Measurements from ENCODE around the gene ABCD4.
"Not testable (repeated sequence)": the region's sequence is repeated elsewhere in the genome, so short reads cannot be mapped to it uniquely, and the experiment has no call there.

Gene ABCD4

DNA sequence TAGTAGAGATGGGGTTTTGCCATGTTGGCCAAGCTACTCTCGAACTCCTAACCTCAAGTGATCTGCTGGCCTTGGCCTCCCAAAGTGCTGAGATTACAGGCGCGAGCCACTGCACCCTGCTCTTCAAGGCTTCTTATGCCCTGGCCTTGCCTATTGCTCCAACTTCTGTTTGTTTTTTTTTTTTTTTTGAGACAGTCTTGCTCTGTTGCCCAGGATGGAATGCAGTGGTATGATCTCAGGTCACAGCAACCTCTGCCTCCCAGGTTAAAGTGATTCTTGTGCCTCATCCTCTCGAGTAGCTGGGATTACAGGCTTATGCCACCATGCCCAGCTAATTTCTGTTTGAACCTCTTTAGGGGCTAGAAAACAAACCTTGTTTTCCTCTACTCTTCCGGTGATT, 6.0 kb upstream of the ABCD4 start:
- in situ Hi-C loops (cut with MboI; ENCODE audit: low sequenced_read_pairs), result no loop called here

DNA sequence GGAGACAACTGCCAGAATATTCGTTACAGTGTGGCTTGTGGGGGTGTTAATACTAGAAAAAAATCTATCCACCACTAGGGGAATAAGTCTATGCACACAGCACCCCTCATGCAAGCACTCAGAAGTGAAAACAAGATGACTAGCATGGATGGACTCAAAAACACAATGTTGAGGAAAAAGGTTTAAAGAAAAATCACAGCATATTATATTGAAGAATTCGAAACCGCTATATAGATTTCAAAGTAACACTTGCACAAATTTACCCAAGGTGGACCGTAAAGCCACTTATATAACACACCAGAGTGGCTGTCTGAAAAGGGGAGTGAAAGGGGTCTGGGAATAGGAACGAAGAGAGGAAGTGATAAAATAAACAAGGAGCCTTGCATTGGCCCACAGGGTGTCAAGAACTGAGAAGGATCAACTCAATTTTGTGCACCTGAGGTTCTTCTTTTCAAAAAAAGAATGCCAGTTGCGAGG, 544 bp downstream of the ABCD4 start:
- in situ Hi-C loops (cut with MboI; ENCODE audit: low sequenced_read_pairs), result no loop called here

DNA sequence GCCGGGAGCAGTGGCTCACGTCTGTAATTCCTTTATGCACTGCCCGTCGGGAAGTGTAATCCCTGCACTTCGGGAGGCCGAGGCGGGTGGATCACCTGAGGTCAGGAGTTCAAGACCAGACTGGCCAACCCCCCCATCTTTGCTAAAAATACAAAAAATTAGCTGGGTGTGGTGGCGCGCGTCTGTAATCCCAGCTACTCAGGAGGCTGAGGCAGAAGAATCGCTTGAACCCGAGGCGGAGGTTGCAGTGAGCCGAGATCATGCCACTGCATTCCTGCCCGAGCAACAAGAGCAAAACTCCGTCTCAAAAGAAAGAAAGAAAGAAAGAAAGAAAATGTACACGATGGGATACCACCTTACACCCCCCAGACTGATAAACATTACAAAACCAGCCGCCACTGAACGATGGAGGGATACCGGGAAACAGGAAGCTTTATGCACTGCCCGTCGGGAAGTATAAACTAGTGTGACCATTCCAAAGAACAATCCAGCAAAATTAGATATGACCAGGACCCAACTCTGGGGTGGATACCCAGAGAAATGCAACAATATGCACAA, 1.1 kb downstream of the ABCD4 start:
- in situ Hi-C loops (cut with MboI; ENCODE audit: low sequenced_read_pairs), result no loop called here

DNA sequence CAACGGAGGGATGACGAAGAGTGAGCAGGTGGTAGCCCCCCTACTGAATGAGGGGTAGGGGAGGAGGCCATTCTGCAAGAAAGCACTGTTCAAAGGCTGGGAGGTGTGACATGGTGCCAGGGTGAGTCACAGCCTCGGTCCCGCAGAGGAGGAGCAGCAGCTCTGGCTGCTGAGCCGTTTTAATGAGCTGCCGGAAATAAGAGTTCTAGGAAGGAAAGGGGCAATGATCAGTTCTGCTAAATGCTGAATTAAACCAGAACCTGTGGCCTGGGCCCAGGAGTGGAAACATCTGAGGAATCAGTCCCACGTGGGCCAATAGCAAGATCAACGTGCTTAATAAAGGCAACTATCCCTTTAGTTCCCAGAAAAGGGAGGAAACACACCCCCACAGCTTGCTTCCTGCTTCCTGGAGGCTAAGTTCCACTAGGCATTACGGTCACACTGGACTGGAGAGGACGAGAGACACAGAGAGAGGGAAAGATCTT, 3.6 kb downstream of the ABCD4 start:
- in situ Hi-C loops (cut with MboI; ENCODE audit: low sequenced_read_pairs), result no loop called here

DNA sequence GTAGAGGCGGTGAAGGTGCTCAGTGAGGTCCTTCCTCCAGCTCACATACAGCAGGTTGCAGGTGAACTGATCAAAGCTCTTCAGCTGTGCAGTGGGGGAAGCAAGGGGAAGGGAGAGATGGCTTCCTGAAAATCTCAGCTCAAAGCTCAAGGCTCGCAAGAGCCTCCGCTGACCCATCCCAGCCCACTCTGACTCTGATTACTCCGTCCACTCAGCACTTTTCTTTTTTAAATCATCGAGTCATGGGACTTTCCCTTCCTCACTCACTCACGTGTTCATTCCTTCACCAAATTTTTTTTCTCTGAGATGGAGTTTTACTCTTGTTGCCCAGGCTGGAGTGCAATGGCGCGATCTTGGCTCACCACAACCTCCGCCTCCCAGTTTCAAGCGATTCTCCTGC, 4.7 kb downstream of the ABCD4 start:
- in situ Hi-C loops (cut with MboI; ENCODE audit: low sequenced_read_pairs), result no loop called here

DNA sequence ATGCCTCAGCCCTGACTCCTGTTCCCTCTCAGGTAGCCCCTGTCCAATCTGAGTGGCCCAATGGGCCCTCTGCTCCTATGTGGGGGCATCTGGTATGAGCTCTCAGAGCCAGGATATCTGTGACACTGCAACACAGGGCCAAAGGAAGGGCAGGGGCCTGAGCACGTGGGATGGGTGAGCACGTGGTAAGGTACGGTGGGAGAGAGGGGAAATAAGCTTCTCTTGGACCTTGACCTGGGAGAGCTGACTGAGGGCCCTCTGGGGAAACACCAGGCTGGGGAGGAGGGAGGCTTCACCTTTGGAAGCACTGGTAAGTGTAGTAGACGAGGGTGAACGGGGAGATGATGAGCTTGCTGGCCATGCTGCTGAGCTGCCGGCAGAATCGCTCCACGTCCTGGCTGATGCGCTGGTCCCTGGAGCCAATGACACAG, 6.7 kb downstream of the ABCD4 start:
- in situ Hi-C loops (cut with MboI; ENCODE audit: low sequenced_read_pairs), result no loop called here

DNA sequence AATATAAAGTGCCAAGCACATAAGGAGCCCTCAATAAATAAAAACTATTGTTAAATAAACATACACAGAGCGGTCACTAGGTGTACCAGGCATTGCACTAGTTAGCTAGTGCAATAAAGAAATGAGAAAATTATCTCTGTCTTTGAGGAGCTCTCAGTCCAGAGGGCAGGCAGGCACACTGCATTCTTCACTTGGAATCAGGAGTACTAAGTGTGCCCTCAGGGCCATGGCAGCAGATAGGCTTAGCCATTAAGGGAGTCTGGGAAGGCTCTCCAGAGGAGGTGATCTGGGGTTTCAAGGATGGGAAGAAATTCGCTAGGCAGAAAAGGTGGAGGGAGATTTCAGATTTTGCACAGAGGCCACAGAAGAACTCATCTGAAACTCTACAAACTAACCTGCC, 9.1 kb downstream of the ABCD4 start:
- in situ Hi-C loops (cut with MboI; ENCODE audit: low sequenced_read_pairs), result no loop called here

DNA sequence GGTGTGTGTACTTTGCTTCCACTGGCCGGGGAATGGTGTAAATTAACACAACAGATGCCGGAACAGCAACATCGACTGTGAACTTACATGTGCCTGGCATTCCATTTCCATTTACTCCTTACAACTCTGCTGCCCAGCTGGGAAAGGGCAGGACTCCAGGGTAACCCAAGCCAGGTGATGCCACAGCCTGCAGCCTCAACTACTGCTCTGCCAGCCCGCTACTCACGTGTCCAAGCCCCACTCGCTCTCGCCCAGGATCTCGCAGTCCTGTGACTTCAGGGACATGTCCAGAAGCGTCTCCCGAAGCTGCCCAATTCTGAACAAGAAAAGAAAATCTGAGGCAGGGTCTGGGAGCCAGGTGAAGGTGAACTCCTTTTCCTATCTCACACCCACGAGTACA, 10.7 kb downstream of the ABCD4 start:
- in situ Hi-C loops (cut with MboI; ENCODE audit: low sequenced_read_pairs), result no loop called here

DNA sequence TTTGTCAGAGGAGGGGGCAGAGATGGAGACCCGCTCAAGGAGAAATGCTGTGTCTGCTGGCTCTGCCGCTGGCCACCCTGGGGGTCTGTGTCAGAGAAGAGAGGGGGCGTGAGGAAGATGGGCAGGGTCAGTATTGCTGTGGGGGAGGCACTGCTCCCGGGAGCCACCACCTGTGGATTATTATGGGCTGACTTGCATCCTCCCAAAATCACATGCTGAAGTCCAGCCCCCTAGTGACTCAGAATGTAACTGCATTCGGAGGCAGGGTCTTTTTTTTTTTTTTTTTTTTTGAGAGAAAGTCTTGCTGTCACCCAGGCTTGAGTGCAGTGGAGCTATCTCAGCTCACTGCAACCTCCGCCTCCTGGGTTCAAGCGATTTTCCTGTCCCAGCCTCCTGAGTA, 12.3 kb downstream of the ABCD4 start:
- in situ Hi-C loops (cut with MboI; ENCODE audit: low sequenced_read_pairs), result no loop called here

DNA sequence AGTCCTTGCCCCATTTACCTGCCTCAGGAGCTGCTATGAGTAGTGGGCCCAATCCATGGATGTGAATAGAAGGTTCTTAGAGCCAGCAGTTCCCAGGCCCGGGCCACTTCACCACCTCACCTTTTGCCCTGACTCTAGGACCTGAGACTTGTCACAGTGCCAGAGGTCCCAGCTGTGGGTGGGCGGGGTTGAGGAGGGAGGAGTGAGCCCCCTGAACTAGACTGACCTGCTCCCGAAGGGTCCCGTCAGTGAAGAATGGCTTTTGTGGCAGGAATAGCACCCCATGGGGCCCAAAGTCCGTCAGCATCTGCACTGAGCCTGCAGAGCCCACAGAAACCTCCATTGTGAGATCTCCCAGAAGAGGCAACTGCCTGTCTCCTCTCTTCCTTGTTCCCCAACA, 12.9 kb downstream of the ABCD4 start:
- in situ Hi-C loops (cut with MboI; ENCODE audit: low sequenced_read_pairs), result no loop called here

DNA sequence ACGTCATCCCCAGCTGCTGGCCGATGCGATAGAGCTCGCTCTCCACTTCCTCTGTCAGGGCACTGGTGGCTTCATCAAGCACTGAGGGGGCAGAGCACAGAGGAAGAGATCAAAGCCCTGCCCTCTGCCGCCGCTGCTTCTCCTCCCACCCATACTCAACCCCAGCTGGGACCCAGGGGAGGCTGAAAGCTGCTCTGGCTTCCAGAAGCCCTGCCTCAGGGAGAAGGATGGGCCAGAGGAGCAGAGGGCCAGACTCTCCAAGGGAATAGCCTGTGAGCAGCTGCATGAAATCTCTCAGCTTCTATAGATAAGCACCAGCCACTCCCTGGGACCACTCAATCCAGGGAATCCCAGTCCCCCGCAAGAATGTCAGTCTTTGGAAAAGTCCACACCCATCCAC, 16.0 kb downstream of the ABCD4 start:
- in situ Hi-C loops (cut with MboI; ENCODE audit: low sequenced_read_pairs), result no loop called here

DNA sequence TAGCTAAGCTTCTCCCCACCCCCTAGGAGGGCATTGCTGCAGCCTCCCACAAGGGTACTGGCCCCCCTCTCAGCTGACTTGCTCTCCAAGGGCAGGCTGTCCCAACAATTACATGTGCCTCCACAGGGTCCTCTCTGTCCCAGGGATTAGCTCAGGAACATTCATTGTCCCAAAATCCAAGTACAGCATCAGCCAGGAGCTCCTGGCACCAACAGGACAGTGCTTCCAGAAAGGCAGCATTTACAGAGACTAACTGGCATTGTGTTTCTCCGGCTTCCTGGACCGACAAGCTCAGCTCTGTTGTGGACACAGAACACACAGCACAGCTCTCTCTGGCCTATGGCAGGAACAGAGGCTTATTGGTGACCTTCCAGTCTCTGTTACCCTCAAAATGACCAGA, 21.7 kb downstream of the ABCD4 start:
- in situ Hi-C loops (cut with MboI; ENCODE audit: low sequenced_read_pairs), result no loop called here

DNA sequence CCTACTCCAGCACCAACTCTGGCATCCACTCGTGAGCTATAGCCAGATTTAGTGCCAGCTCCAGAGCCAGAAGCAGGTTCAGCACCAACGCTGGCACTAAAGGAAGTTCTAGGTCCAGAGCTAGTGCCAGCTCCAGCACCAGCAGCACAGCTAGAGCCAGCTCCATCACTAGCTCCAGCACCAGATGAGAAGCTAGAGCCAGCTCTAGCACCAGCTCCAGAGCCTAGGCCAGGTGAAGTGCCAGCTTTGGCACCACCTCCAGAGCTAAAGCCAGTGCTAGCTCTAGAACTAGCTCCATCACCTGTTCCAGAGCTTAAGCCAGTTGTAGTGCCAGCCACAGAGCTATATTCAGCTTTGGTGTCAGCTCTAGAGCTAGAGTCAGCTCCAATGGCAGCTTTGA, 24.7 kb downstream of the ABCD4 start:
- in situ Hi-C loops (cut with MboI; ENCODE audit: low sequenced_read_pairs), result no loop called here

DNA sequence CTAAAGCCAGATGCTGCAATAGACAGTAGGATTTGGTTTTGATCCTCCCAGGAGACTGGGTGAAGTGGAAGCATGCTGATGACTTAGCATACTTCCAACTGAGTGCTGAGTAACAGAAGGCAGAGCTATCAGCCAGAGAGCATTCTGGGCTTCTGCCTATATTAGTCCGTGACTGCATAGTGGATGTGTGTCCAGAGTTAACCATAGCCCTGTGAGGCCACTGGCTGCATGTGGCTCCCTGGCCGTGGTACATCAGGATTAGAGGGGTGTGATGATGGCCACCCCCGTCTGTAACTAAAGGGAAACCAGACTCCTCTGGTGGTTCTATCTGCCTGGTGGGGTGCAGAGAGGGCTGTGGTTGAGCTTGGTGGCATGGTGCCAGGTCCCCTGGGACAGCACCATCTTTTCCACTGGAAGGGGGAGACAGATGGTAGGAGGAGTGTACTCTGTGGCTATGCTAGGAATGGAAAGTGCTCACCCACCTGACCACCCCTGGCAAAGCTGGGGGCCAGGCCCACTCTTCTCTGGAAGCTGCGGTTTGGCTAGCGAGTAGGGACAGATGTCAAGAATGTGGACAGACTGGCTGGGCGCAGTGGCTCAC, 27.4 kb downstream of the ABCD4 start:
- in situ Hi-C loops (cut with MboI; ENCODE audit: low sequenced_read_pairs), result no loop called here

DNA sequence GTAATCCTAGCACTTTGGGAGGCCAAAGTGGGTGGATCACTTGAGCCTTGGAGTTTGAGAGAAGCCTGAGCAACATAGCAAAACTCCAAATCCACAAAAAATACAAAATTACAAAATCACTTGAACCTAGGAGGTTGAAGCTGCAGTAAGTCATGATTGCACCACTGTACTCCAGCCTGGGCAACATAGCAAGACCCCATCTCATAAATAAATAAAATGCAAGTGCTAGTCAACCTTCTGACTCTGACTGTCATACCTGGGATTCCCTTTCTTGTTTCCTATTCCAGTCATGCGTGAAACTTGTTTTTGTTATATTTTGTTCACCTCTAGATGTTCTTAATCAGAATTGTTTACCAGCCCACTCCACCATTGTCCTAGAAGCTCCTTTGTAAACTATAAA, 31.4 kb downstream of the ABCD4 start:
- in situ Hi-C loops (cut with MboI; ENCODE audit: low sequenced_read_pairs), result no loop called here

DNA sequence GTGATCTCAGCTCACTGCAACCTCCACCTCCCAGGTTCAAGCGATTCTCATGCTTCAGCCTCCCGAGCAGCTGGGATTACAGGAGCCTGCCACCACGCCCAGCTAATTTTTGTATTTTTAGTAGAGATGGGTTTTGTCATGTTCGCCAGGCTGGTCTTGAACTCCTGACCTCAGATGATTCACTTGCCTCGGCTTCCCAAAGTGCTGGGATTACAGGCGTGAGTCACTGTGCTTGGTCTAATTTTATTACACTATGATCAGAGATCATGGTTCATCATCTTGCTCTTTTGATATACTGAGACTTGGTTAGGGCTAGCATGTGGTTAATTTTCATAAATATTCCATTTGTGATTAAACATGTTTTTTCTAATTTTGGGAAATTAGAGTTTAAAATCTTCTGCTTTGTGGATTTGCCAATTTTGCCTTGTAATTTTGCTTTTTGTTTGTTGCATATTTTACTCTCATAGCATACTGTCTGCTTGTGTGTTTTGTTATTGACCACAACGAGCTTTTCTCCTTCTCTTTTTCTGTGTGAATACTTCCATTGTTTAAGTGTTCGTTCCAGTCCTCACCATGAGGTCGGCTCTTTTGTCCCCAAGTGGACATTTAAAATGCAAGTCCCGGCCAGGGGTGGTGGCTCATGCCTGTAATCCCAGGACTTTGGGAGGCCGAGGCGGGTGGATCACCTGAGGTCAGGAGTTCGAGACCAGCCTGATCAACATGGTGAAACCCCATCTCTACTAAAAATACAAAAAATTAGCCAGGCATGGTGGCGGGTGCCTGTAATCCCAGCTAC, 32.2 kb downstream of the ABCD4 start:
- in situ Hi-C loops (cut with MboI; ENCODE audit: low sequenced_read_pairs), result not testable (repeated sequence)

DNA sequence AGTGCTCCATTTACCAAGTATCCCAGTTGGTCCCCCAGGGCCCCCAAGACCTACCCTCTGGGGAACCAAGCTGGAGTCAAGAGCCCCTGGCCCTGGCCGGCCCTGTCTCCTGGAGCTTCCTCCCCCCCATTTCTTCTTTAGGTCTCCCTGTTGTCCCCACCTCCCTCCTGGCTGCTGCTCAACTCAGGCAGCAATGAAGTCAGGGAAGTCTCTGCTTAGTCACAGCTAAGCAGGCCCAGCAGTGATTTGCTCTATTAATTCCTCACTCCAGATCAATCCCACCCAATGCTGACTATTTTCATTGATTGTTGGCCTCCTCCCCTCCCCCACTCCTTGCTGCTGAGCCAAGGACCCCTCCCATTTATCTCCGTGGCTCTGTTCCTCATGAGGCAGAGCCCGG, 35.1 kb downstream of the ABCD4 start:
- in situ Hi-C loops (cut with MboI; ENCODE audit: low sequenced_read_pairs), result no loop called here

DNA sequence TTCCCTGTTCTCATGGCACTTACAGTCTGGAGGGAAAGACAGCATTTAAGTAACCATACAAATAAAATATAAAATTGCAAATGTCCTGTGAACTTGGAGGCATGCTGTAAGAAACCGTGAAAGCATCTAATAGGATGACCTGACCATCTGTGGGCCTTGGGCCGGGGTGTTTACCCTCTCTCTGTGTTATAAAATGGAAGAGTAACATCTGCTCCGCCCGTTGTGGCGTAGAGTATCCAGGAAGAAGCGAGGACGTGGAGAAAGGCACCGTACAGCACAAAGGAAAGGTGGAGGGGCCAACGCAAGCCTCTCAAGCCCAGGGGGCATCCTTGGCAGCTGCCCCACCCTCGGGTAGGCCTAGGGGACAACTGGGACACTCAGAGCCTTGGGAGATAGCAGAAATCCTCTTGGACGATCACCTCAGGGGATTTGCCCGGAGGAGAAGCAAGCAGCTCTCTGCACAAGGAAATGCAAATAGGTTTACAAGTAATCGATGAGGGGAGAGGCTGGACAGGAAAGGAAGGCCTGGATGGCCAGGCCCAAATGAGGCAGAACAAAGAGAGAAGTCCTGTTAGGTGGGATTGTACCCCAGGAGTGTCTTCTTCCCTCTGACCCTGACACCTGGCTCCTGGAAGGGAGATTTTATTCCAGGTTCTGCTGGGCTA, 37.3 kb downstream of the ABCD4 start:
- in situ Hi-C loops (cut with MboI; ENCODE audit: low sequenced_read_pairs), result no loop called here

DNA sequence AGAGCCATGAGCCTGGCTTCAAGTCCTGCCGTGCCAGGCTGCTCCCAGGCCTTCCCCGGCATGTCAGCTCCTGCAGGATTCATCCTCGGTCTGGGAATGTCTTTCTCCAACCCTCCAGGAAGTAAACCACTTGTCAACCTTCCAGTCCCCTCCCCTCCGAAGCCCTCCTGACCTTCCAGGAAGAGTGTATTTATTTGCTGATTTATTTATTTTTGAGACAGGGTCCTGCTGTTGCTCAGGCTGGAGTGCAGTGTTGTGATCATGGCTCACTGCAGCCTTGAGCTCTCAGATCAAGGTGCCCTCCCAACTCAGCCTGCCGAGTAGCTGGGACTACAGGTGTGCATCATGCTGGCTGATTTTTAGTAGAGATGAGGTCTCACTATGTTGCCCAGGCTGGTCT, 38.8 kb downstream of the ABCD4 start:
- in situ Hi-C loops (cut with MboI; ENCODE audit: low sequenced_read_pairs), result no loop called here

DNA sequence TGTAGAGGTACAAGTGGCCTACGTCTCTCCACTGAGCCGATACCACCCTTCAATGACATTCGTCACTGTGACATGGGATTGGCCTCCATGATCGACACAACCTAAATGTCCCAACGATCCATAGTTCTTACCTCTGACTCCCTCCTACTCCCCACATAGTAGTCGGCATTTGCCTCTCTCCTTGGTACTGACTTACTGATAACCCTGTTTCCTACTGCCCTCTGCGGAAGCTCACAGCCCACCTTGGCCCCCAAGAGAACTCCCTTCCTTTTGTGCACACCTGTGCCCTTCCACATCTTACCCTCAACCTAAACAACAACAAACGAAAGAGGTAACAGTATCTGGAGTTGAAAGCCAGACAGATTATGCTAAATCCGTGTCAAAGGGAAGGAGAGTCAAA, 39.6 kb downstream of the ABCD4 start:
- in situ Hi-C loops (cut with MboI; ENCODE audit: low sequenced_read_pairs), result no loop called here

DNA sequence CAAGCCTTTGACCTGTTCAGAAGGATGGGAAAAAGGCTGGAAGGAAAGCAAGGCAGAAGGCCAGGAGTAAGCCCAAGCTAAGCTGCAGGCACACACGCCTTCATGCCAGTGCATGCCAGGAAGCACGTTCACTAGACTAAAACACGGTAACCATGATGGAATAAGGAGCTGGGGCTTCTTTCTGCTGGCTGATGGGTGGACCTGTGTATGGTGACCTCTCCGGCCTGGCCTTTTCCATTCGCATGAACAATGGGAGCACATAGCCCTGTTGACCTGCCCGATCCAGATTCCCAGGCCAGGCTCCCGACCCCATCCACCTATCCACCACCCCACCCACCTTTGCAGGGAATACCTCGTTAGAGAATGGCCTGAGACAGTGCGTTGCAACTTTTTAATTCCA, 40.7 kb downstream of the ABCD4 start:
- in situ Hi-C loops (cut with MboI; ENCODE audit: low sequenced_read_pairs), result no loop called here

DNA sequence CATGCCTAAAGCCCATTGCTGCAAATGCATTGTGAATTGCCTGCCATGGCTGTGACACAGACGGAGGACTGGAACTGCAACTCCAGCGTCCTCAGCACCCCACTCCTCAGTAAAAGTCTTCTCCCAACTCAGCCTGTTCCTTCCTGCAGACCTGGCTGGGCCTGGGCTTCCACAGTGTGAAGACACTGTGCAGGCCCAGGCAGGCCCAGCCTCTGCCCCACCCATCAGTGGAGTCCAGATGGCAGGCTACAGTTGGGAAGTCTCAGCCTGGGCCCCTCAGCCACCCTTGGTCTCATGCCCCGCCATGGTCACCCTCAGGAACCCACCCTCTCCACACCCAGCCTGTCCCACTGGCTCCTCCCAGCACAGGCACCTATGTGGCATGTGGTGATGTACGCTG, 41.4 kb downstream of the ABCD4 start:
- in situ Hi-C loops (cut with MboI; ENCODE audit: low sequenced_read_pairs), result no loop called here
